NCI-H2081 (cell line): ENCODE results near the gene SUPT3H.

Experiments used
- DNase-seq, 2 experiments: peaks; one replicate each; lab custom pipeline; 2025; lab: John Stamatoyannopoulos, UW

The SUPT3H gene

DNA sequence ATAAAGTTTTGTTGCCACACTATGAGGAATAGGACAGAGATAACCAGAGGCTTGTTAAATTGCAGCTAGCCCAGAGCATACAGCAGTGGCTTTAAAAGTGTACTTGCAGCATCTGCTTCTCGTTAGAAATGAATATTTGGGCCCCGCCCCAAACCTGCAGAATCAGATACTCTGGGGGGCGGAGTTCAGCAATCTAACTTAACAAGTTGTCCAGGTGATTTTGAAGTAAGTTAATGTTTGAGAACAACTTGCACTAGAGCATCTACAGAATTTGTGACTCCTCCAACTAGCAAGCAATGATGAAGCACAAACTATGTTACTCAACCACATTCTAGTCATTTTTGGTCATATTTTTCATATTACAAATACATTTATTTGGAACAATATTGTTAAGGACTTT is 10.6 kb upstream of the SUPT3H start:
- no peak for DNase-seq

DNA sequence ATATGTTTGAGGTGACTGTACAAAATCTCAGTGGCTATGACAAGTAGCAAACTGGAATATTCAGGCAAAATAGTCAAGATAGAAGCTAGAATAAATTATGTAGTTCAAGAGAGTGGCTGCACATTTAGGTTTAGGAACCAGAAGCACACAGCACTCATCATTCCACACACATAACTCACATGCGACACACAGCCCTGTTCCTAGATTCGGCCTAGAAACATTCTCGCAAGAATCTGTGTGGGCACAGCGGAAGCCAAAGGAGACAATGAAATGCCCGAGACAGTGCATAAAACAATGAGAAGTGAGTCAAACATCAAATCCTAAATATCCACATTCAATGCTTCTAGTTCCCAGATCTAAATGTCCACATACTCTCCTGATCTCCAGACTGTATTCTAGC is 9.5 kb upstream of the SUPT3H start:
- no peak for DNase-seq

DNA sequence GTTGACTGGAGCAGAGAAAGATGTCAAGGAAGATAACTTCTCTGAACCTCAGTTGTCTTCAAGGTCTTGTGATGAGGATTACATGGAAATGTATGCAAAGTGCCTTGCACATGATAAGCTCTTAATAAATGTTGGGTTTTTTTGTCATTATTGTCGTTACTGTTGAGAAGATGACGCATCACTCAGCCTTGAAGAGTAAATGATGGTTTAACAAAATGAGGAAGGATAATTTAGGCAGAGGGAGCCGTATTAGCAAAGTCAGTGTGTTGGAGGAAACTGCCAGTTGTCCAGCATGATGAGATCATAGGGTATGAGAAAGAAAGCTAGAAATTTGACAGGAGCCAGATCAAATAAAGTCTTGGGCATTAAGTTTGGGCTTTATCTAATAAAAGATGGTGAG is 8.8 kb upstream of the SUPT3H start:
- no peak for DNase-seq

DNA sequence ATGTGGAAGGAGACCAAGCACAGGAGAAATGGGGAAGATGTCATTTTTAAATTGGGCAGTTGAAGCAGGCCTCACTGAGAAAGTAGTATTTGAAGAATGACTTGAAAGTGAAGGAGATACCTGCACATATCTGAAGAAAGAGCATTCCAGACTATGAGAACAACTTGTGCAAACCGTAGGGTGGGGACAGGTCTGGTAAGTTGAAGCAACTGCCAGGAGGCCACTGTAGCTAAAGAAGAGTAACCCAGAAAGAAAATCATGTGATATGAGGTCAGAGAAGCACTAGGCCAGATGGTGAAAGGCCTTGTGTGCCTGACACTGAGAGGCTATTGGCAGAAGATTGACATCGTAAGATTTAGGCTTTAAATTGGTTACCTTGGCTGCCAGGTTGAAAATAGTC is 4.7 kb upstream of the SUPT3H start:
- no peak for DNase-seq

DNA sequence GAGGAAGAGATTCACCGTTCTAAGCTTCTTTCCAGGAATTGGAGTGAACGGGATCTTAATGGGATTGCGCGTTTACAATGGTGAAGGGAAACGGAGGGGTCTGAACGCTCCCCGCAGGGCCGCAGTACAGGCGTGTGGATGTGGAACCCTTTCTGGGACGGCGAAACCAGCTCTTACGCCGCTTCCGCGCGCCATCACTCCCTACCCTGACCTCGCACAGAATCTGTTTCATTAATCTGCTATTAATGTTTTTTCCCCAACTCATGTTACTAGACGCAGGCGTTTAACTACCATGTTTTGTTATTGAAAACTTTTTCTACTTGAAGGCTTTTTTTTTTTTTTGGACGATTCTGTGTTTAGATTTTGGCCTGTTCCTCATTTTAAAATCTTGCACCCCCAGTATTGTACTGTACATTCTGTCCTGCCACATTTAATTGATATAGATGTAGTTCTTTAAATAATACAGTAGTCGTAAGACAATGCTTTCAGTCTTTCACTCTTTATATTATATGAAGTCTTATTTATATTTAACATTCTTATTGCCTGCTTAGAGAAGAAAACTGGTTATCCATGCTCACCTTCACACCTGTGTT is 696 bp upstream of the SUPT3H start:
- DNase-seq, result peak; percentile 68 to 80

DNA sequence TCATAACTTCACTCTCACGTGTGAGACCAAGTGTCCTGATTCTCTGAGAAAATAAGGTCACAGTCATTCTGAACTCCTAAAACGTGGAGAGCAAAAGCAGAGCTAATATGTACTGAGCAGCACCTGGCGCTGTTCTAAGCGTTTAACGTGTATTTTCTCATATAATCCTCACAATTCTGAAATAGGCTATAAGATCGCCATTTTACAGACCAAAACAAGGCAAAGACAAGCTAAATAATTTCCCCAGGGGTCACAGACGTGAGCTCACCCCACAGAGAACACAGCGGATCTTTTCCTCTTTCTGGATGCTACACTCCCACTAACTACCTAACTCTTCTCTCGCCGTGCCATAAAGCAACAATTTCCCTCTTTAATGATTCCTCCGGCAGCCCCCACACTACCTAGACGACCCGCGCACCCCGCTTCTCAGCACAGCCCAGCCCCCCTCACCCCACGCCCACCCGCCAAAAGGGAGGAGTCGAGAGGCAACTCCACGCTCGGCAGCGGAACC is 636 bp downstream of the SUPT3H start:
- DNase-seq, result peak in 1 of 2 experiments; percentile 53

DNA sequence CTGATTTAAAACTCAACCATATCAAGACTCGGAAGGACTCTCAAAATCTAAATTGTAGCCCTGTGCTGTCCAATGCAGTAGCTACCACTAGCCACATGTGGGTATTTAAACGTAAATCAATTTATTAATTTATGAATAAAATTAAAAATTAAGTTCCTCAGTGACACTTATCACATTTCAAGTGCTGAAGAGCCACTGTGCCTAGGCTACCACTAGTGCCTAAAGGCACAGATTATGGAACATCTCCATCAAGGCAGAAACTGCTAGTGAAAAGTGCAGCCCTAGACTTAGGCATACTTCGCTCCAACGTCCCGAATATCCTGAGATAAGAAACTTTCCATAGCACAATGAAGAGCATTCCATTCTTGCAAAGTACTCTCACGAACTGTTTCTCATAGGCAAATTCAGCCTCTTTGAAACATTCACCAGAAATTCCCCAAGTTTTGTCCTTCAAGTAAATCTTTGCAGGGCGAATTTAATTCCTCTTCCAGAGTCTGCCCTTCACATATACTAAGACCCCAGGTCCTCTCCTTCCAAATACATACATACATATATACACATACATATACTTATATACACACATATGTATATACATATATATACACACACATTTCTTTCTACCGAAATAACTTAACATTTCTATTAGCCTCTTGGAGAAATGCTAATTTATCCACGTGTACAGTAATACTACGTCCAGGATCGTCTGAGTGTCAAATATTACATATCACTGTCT is 1.3 kb downstream of the SUPT3H start:
- no peak for DNase-seq

DNA sequence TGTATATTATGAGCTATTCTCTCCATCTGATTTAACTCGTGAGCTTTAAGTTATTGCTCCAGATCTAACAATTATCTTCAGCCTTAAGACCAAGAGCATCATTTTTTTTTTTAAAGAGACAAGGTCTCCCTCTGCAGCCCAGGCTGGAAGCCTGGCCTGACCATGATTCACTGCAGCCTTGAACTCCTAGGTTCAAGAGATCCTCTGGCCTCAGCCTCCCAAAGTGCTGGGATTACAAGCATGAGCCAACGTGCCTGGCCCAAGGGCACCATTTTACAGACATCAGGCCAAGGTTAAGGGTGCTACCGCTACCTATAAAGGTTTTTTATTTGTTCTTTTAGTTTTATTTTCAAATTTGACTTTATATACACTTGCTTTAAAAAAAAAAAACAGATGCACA is 2.3 kb downstream of the SUPT3H start:
- DNase-seq, result no peak

DNA sequence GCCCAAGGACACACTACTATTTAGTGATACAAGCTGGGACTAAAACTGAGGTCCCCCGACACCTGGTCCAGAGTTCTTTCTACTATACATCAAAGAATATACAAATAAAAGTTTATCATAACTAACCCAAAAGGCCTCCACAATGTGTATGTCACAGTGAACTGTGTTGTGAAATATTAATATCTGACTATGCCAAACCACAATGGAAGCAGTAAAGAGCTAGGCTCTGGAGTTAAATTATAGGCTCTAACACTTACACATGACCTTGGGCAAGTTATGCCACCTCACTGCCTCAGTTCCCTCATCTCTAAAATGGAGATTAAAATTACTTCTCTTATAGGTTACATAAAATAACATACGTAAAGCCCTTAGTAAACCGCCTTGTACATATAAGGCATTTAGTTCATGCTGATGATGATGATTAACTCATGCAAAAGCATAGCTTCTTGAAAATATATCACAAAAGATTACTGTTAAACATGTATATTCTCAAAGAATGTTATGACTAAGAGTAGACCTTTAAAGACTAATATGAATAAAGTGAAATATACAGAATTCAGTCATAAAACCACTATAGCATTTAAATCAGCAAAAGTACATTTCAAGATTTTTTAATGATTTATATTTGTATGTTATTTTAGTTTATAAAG is 5.7 kb downstream of the SUPT3H start:
- DNase-seq, result no peak

DNA sequence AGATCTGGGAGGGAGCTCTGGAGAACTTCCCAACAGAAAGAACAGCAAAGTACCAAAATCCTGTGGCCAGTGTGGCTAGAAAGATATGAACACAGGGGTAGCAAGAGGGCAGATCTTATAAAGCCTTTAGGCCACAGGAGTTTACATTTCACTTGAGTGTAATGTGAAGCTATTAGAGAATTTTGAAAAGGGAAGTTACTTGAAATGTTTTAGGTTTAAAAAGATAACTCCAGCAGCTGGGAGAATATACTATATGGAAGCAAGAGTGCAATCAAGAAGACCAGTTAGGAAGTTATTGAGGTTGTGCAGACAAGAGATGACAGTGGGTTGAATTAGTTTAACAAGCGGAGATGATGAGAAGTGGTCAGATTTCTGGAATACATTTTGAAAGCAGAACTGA is 7.9 kb downstream of the SUPT3H start:
- no peak for DNase-seq

DNA sequence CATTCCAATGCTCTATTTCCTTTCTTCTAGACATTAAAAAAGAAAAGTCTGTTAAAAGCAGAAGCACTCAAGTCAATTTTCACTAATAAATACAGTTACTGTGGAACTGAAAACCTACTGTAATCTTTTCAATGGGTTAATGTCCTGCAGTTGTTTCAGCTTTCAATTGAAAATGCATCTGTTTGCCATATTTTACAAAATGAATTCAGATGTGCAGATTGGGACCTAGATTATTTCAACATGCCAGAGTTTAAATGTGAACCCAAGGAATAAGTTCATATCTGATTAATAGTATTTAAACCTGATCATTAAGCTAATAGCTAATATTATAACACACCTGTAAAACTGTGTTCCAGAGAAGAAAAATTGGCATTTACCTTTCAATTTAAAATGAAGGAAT is 9.7 kb downstream of the SUPT3H start:
- DNase-seq, result no peak

DNA sequence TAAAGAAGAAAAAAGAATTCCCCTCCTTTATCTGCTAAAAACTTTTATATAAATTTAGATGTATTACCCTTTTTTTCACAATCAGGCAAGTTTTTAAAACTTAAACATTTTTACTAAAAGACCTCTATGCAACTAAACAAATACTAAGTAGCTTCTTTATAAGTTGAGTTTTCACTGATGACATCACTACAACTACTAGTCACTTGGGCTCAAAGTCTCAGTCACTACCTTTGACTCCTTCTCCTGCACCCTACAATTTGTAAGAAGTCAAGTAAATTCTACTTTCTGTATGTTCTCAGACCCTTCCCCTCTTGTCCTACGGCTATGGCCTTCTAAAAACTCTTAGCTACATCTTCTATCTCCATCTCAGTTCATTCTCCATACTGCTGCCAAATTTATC is 11.2 kb downstream of the SUPT3H start:
- no peak for DNase-seq

DNA sequence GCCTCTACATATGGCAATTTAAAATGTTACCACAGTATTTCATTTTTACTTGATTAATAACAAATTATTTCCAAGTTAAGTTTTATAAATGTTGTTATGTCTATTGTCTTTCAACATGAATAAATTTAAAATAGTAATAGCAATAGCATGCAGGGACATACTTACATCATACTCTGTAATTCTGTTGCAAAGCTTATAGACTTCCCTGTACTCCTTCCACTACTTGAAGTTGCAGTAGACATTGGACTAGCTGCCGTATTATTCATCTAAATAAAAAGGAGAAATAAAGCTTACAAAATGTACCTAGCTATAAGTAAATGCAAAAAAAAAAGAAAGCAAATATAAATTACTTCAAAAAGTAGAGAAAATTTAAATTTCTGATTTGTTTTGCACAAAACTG is 12.7 kb downstream of the SUPT3H start:
- no peak for DNase-seq

DNA sequence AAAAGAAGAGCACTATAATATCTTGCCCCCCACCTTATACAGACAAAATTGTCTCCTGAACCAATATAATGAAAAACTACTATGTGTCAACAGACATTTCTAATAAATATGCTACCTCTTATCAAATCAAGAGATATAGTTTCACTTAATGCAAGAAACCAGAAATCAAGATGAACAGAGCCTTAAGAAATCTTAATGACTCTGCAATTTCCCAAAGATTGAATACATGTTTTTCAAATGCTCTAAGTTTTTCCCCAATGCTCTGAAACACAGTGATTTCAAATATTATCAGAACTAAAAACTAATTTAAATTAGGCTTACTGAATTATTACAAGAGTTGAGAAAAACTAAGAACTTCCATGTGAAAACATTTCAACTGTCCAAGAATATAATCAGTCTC is 13.3 kb downstream of the SUPT3H start:
- DNase-seq, result no peak

DNA sequence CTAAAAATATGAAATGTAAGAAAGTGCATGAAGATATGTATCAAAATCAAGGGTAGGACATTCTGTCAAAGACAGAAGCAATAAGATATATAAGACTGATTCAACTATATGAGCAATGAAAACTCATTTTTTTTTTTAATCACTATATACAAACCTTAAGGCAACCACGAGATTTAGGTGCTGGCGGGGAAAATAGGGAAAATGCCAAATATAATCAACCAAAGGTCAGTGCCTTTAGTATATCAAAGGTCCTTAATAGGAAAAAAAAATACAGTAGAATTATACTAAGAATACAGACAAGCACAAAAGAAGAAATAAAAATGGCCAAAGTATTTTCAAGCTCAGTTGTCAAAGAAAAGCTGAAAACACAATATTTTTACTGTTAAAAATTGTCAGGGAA is 24.1 kb downstream of the SUPT3H start:
- DNase-seq, result no peak

DNA sequence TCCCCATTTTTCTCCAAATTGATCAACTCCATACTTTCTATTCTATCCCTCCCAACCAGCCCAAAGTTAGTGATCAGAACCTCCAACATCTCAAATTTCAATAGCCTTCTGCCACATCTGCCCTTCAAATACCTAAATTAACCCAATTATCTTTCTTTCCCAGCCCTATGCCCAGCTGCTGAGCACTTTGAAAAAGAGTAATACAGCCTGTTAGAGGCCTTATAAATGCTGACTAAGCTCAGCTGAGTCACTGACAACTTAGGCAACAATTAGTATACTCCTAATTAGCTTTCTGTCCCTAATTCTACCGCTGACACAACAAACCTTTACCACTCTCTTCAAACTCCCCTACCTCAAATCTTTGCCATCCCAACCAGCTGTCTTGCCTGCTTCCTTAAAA is 26.1 kb downstream of the SUPT3H start:
- no peak for DNase-seq

DNA sequence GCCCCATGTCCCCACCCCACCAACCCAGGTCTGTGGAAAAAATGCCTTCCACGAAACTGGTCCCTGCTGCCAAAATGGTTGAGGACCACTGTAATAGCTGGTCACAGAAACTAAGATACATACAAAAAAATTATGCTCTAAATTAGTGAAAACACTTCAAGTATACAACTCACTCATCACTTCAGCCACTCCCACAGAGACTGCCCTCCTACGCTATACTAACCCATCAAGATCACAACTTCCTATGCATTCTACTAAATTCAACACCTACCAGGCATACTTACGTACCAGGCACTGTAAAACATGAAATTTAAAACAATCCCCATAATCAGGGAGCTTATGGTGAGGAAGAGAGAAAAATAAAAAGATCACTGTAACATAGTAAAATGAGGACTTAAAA is 26.7 kb downstream of the SUPT3H start:
- DNase-seq, result no peak

DNA sequence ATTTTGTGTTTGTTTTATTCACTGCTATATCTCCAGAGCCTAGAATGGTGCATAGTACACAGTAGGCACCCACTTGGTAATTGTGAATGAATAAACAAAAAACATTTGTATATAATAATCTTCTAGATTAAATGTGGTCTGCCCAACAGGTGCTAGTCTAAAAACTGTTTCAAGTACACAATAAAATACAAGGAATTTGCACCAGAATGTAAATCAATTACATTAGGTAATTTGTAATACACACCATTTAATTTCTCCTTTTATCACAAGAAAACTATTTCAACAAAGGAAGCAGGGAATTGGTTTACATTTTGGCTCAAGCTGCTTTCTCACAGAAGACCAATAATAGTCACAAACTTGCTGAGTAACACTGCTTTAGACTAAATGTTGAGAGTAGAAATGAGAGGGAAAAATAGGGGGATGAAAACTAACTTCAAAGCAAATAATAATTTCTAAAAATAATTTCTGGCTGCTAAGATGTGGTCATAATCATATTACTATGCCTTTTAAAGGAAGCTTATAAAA is 27.5 kb downstream of the SUPT3H start:
- peak in 1 of 2 experiments; percentile 12 for DNase-seq

DNA sequence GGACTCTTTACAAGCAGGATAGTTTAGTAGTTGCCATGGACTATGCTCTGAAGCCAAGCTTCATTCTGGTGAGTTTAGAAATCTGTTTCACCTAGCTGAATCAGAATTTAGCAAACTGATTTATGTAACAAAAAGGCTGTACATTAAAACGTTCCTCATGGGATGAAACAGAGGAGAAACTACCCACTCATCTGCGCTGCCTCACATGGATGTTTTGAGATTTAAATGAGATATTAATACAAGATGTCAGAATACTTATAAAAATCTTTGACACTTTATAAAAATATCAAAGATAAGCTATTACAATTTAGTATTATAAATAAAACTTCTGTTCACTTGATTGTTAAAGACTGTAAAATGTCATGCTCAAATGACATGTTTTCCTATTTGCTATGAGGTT is 32.8 kb downstream of the SUPT3H start:
- no peak for DNase-seq

DNA sequence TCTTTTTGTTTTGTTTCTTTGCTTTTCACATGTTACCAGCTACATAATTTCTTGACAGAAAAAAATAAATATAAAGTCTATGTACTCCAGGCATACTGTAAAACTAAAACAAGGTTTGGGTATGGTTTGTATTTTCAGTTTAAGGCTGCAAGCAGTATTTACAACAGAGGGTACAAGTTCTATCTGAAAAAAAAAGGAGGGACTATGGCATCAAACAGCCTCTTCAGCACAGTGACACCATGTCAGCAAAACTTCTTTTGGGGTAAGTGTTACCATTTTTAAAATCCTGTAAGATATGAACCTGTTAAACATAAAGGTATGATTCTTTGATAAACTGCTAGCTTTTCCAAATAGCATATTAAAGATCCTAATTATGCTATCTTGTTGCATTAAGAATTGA is 49.2 kb downstream of the SUPT3H start:
- DNase-seq, result no peak

DNA sequence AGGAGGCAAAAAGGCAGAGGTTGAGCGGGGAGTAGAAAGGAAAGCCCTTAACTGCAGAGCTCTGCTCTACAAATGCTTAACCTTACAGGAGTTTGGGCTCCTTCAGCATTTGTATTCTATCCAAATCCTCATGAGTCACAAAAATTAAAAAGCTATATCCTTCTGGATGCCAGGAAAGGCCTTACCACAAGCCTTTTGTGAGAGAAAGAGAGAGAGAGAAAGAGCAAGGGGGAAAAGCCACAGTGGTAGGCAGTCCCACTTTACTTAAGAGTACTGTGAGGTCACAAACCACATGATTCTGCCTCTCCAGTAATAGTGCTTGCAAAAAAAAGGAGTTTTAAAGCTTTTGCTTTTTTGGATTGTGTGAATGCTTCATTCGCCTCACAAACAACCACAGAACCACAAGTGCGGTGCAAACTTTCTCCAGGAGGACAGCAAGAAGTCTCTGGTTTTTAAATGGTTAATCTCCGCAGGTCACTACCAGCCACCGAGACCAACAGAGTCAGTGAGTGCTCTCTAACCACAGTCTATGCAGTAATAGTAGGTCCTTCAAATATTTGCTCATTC is 49.7 kb downstream of the SUPT3H start, which contains the start of gene RUNX2:
Gene RUNX2 (plus strand): TSS at position 375 of the 567 bp plus-strand sequence. CDS start 397 bp downstream, outside the sequence.
- DNase-seq, result no peak

DNA sequence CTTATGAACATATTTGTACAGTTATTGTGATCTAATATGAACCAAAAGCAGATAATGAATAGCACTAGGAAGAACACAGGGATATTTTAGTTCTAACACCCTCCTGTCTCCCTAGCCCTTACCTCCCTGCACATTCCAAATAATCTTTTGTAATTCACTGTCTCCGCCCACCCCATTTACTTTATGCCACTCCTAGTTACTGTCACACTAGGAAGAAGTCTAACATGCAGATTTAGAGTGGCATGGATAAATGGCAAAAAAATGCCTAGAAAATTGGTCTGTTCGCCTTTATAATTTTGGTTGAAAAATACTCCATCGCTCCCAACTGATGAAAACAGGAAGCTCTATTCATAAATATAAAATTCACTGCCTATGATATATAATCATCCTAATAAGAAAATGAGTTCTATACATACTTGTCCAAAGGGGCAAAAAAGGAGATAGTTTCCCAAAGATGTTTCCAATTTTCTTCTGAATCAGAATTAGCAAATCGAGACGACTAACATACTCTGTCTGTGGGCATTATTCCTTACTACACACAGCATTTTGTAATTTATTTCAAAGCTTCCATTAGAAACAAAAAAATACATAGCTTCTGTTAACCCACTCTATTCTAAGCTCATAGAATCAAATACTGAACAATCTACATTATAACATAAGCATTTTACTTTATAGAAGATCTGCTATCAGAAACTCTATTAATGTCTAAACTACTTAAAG is 50.9 kb downstream of the SUPT3H start:
- peak in 1 of 2 experiments; percentile 41 for DNase-seq
